HEK293 (cell line): ENCODE results near the gene CHPT1.

Source experiments
- CTCF ChIP-seq: fragments of 450-650 bp; formaldehyde crosslinking; IDR thresholded peaks from 2 replicates; pipeline ENCODE4 v1.5.1; 2016; ENCODE audit warnings: missing biosample characterization, missing genetic modification characterization
- GLI4 ChIP-seq: fragments of 450-650 bp; formaldehyde crosslinking; IDR thresholded peaks from 2 replicates; pipeline ENCODE4 v1.5.1; 2016; ENCODE audit warnings: missing biosample characterization, missing genetic modification characterization
- ZNF112 ChIP-seq: fragments of 450-650 bp; formaldehyde crosslinking; IDR thresholded peaks from 2 replicates; pipeline ENCODE4 v1.5.0; 2017; ENCODE audit warnings: missing biosample characterization, missing genetic modification characterization
- ZNF302 ChIP-seq: fragments of 450-650 bp; formaldehyde crosslinking; IDR thresholded peaks from 2 replicates; pipeline ENCODE4 v1.5.1; 2016; ENCODE audit warnings: missing biosample characterization, missing genetic modification characterization, low read depth

GRCh38 chr12:101743242-101743641 is 45.8 kb downstream of the CHPT1 start:
- TF ChIP-seq ZNF112 (tag by site-specific recombination) (no peak), CTCF (no peak), ZNF302 (tag by site-specific recombination) (no peak), GLI4 (tag by site-specific recombination) (no peak)
